Stomach (tissue), 9 donors: Measurements from ENCODE around the gene ITGAV. TPM values are rescaled to one million over a fixed set of nuclear protein-coding genes. Genes with fewer than 3 reads are reported as not detected.

Source experiments
- DNase-seq, 2 donors: peaks; one replicate each; pipeline versions ENCODE4 v3.0.0 to v3.0.0-alpha.2; 2013 to 2019
- H3K27ac ChIP-seq, 5 donors: fragments of 200-600 bp in 4 of 5; sonication (generic) in 4 of 5; one replicate each; pipeline ENCODE4 v1.5.1; 2013 to 2019; ENCODE audit warnings: mild to moderate bottlenecking in 1 of 5, moderate library complexity in 1 of 5
- H3K27me3 ChIP-seq, 3 donors: fragments of 200-600 bp; sonication (generic); one replicate each; pipeline ENCODE4 v1.5.1; 2017 to 2019; ENCODE audit warnings: mixed run types in 1 of 3
- H3K36me3 ChIP-seq, 4 donors: fragments of 200-600 bp; sonication (generic); 1 replicate in 3 of 4; 2 replicates in 1 of 4; pipeline ENCODE4 v1.5.1; 2016 to 2019
- H3K4me1 ChIP-seq, 4 donors: fragments of 200-600 bp; sonication (generic); one replicate each; pipeline ENCODE4 v1.5.1; 2016 to 2019
- H3K4me3 ChIP-seq, 4 donors: fragments of 200-600 bp; sonication (generic) in 3 of 4; one replicate each; pipeline ENCODE4 v1.5.1; 2016 to 2019; ENCODE audit warnings: mild to moderate bottlenecking in 1 of 4
- H3K9me3 ChIP-seq, 4 donors: fragments of 200-600 bp; sonication (generic); one replicate each; pipeline ENCODE4 v1.5.1; 2016 to 2019
- CTCF ChIP-seq, 7 experiments: fragments of 450-650 bp in 4 of 7; fragments of 200-600 bp in 3 of 7; sonication (generic) in 3 of 7; IDR thresholded peaks; one replicate each; pipeline ENCODE4 v1.5.1; 2016 to 2019; ENCODE audit warnings: antibody characterized with exemption in 7 of 7, control low read depth in 2 of 7, mild to moderate bottlenecking in 1 of 7
- EP300 ChIP-seq: sonication (generic); formaldehyde crosslinking; IDR thresholded peaks from one replicate; pipeline ENCODE4 v1.6.1; 2017; ENCODE audit warnings: antibody characterized with exemption
- POLR2A ChIP-seq, 4 donors: fragments of 450-650 bp; IDR thresholded peaks; one replicate each; pipeline ENCODE4 v1.6.1; 2016; ENCODE audit warnings: antibody characterized with exemption in 4 of 4, control low read depth in 2 of 4, mild to moderate bottlenecking in 1 of 4, moderate library complexity in 1 of 4
- POLR2AphosphoS5 ChIP-seq, 3 donors: sonication (generic); formaldehyde crosslinking; IDR thresholded peaks; one replicate each; pipeline ENCODE4 v1.6.1; 2016; ENCODE audit warnings: antibody characterized with exemption in 3 of 3
- WGBS, 5 donors: extraction: QIAGEN DNeasy Blood & Tissue Kit in 3 of 5; methylation state at CpG; one replicate each; pipeline versions ENCODE4 v1.1.5 to v1.1.7; 2013 to 2018; 5-methylcytosine and 5-hydroxymethylcytosine counted together
- intact Hi-C: fragments of 100-400 bp; cut with DNase I; formaldehyde crosslinking; loops from one replicate; pipeline ENCODE4 v1.15.1; 2023; ENCODE audit warnings: low total_unique reads
- polyA plus RNA-seq, 3 donors: library from polyadenylated mRNA; stranded (reverse); fragments of 200-250 nt; gene quantifications; one replicate each; pipeline ENCODE4 v1.2.3, GENCODE V29; 2013
- total RNA-seq, 5 donors: library from RNA; depleted of rRNA; stranded (reverse); fragments of >200 nt; gene quantifications; one replicate each; pipeline versions ENCODE4 v1.1.0 to v1.2.3, GENCODE V29; 2014 to 2016
- donor health status: healthy with polysubstance abuse.
- donor health status: Bipolar disorder and iron deficiency.
- donor health status: healthy.

Gene ITGAV
- total and polyA plus RNA-seq, 8 donors, result 7.8 to 393 (median 75.5) TPM

DNA sequence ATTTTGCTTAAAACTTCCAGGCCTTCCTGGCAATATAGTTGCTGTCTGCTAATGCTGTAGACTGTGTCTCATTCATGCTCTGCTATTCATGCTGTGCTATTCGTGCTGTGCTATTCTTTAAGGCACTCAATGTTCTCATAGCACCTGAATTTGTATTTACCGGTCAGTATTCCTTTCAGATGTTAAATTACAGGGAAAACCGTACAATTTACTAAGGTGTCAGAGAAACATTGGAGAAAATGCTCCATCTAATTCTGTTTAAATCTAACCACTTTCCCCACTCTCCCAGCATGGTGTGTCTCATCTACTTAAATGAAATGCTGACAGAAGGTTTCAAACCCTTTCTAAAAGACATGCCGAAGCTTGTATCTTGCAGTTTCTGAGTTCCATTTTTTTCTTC is 129.0 kb downstream of the ITGAV start:
- intact Hi-C loops, result no loop called here
- DNase-seq, result no peak
- no peaks in the 10 kb centered on the region for H3K4me1 ChIP-seq
- H3K4me3 ChIP-seq, result no peak overlapping the region
- no peaks in the 10 kb centered on the region for H3K9me3 ChIP-seq
- WGBS, 5 donors, result 72 to 83% (median 77%) methylated on average over 4 of the region's 4 CpGs
- no peak for TF ChIP-seq EP300
- no peak for TF ChIP-seq POLR2A (IDR thresholded peaks at IDR 0.05)
- TF ChIP-seq POLR2AphosphoS5 (IDR thresholded peaks at IDR 0.05), result no peak
- TF ChIP-seq CTCF (IDR thresholded peaks at IDR 0.05), result no peak
- H3K27me3 ChIP-seq, result no peaks in the 10 kb centered on the region
- H3K27ac ChIP-seq, result no peak overlapping the region
- no peaks in the 10 kb centered on the region for H3K36me3 ChIP-seq

GRCh38 chr2:186721956-186722355 is 132.1 kb downstream of the ITGAV start:
- H3K27me3 ChIP-seq, result no peaks in the 10 kb centered on the region
- no peak overlapping the region for H3K4me3 ChIP-seq
- DNase-seq, result peak in 1 of 2 donors; percentile 17
- TF ChIP-seq CTCF (IDR thresholded peaks at IDR 0.05) (no peak), POLR2AphosphoS5 (IDR thresholded peaks at IDR 0.05) (no peak), EP300 (no peak), POLR2A (IDR thresholded peaks at IDR 0.05) (no peak)
- H3K9me3 ChIP-seq, result no peaks in the 10 kb centered on the region
- no peaks in the 10 kb centered on the region for H3K4me1 ChIP-seq
- no peak overlapping the region for H3K27ac ChIP-seq
- intact Hi-C loops, result no loop called here
- H3K36me3 ChIP-seq, result no peaks in the 10 kb centered on the region

GRCh38 chr2:186724736-186725135 is 134.9 kb downstream of the ITGAV start:
- H3K27ac ChIP-seq, result no peak overlapping the region
- no peak for DNase-seq
- H3K4me3 ChIP-seq, result no peak overlapping the region
- H3K9me3 ChIP-seq, result no peaks in the 10 kb centered on the region
- H3K36me3 ChIP-seq, result no peaks in the 10 kb centered on the region
- WGBS, 5 donors, result 77 to 94% (median 92%) methylated on average over 7 of the region's 7 CpGs
- TF ChIP-seq POLR2A (IDR thresholded peaks at IDR 0.05), result no peak
- no peak for TF ChIP-seq POLR2AphosphoS5 (IDR thresholded peaks at IDR 0.05)
- TF ChIP-seq CTCF (IDR thresholded peaks at IDR 0.05), result no peak
- TF ChIP-seq EP300, result no peak
- intact Hi-C loops, result no loop called here
- no peaks in the 10 kb centered on the region for H3K4me1 ChIP-seq
- no peaks in the 10 kb centered on the region for H3K27me3 ChIP-seq

DNA sequence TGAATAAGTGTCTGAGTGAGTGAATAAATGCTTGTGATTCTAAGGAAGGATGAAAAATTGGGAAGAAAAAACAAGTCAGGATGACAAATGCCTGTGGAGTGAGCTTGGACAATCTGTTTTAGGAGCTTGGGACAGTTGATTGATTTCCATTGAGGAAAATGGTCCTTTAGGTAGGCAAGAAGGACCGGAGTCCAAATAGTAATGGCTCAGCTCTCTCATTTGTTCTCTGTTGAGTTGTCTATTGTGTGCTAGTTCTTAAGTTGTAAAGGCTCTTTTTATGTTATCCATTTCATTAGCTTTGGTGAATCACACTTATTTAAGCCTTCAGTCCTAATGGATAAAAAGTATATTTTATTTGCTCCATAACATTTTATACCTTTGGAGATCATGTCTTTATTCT is 135.9 kb downstream of the ITGAV start:
- H3K4me3 ChIP-seq, result no peak overlapping the region
- no peak for TF ChIP-seq CTCF (IDR thresholded peaks at IDR 0.05)
- TF ChIP-seq POLR2AphosphoS5 (IDR thresholded peaks at IDR 0.05), result no peak
- no peak for TF ChIP-seq POLR2A (IDR thresholded peaks at IDR 0.05)
- no peak for TF ChIP-seq EP300
- intact Hi-C loops, result no loop called here
- H3K27me3 ChIP-seq, result no peaks in the 10 kb centered on the region
- no peaks in the 10 kb centered on the region for H3K9me3 ChIP-seq
- no peaks in the 10 kb centered on the region for H3K36me3 ChIP-seq
- H3K27ac ChIP-seq, result no peak overlapping the region
- no peaks in the 10 kb centered on the region for H3K4me1 ChIP-seq
- WGBS, 5 donors, result 76 to 90% (median 85%) methylated on average over 1 of the region's 1 CpG
- no peak for DNase-seq

DNA sequence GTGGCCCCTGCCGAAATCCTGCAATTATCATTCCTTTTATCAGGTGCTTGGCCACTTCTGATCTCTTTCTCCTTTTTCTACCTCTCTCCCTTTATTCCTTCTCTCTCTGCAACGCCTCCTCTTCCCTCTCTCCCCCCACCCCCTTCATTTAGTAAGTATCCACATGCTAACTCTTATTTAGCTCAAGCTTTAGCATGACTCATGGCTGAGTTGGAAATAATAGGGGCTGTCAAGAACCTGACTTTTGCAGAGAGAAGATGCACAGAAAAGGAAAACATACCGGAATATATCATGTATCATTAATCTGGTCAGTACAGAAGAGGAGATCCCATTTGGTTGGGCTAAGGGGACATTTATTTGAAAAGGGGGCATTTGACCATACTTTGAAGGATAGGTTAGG is 137.1 kb downstream of the ITGAV start:
- H3K4me1 ChIP-seq, result no peaks in the 10 kb centered on the region
- no peak for TF ChIP-seq EP300
- no peak for TF ChIP-seq CTCF (IDR thresholded peaks at IDR 0.05)
- no peak for TF ChIP-seq POLR2A (IDR thresholded peaks at IDR 0.05)
- no peaks in the 10 kb centered on the region for H3K36me3 ChIP-seq
- H3K27ac ChIP-seq, result no peak overlapping the region
- no peaks in the 10 kb centered on the region for H3K27me3 ChIP-seq
- H3K9me3 ChIP-seq, result no peaks in the 10 kb centered on the region
- H3K4me3 ChIP-seq, result no peak overlapping the region
- intact Hi-C loops, result no loop called here
- 66 to 73% (median 71%) methylated on average over 3 of the region's 3 CpGs for WGBS, 5 donors
- DNase-seq, result no peak
